CD4-positive, alpha-beta T cell (primary cell): ENCODE results near the gene CD300H. TPM values are rescaled to one million over a fixed set of nuclear protein-coding genes. Genes with fewer than 3 reads are reported as not detected.

Source experiments
- ATAC-seq: fragments of 200-7000 bp; cut with Tn5 transposase; one replicate; pipeline ENCODE4 v1.10.0; 2022; ENCODE audit warnings: mild to moderate bottlenecking; ENCODE audit not compliant: poor library complexity
- CTCF ChIA-PET: fragments of 350-600 bp; sonication (Branson Sonifier 250); formaldehyde crosslinking; loops from one replicate; lab custom pipeline; 2021; ENCODE audit warnings: antibody characterized with exemption, inconsistent platforms; lab: Charles Lee
- POLR2A ChIA-PET: fragments of 350-600 bp; sonication (Branson Sonifier 250); formaldehyde crosslinking; loops from one replicate; lab custom pipeline; 2021; ENCODE audit warnings: antibody characterized with exemption, inconsistent platforms; lab: Charles Lee
- DNase-seq, 14 experiments: peaks; one replicate each; pipeline ENCODE4 v3.0.0-alpha.2; 2013 to 2020; ENCODE audit warnings: mixed read lengths in 2 of 14
- H3K27ac ChIP-seq, 2 donors: one replicate each; pipeline versions ENCODE4 v1.5.1 to v1.7.0; 2013; ENCODE audit warnings: low read length in 2 of 2, low read depth in 1 of 2, mild to moderate bottlenecking in 1 of 2
- H3K27me3 ChIP-seq, 2 experiments: 1 replicate in 1 of 2; 2 replicates in 1 of 2; pipeline versions ENCODE4 v1.6.1 to v1.7.0; 2013; ENCODE audit warnings: low read length in 2 of 2, control low read depth in 1 of 2, mild to moderate bottlenecking in 1 of 2, moderate library complexity in 1 of 2; ENCODE audit not compliant: insufficient read depth in 2 of 2, control insufficient read depth in 1 of 2
- H3K36me3 ChIP-seq: one replicate; pipeline ENCODE4 v1.6.1; 2013; ENCODE audit warnings: low read length, control low read depth; ENCODE audit not compliant: insufficient read depth
- H3K4me1 ChIP-seq: one replicate; pipeline ENCODE4 v1.6.1; 2013; ENCODE audit warnings: low read length, control low read depth; ENCODE audit not compliant: insufficient read depth
- H3K4me3 ChIP-seq: one replicate; pipeline ENCODE4 v1.5.1; 2013; ENCODE audit warnings: mild to moderate bottlenecking, low read length, moderate library complexity
- H3K9me3 ChIP-seq, 2 experiments: 1 replicate in 1 of 2; 2 replicates in 1 of 2; pipeline versions ENCODE4 v1.6.1 to v1.7.0; 2013; ENCODE audit warnings: low read length in 2 of 2, mild to moderate bottlenecking in 2 of 2, control low read depth in 1 of 2, moderate library complexity in 1 of 2; ENCODE audit not compliant: control insufficient read depth in 1 of 2, insufficient read depth in 1 of 2
- H3K27ac Mint-ChIP-seq: one replicate; pipeline ENCODE4 v1.8.0; 2020; ENCODE audit warnings: mixed read lengths
- H3K27me3 Mint-ChIP-seq: one replicate; pipeline ENCODE4 v1.8.0; 2021; ENCODE audit warnings: mixed read lengths
- H3K36me3 Mint-ChIP-seq: one replicate; pipeline ENCODE4 v1.8.0; 2021; ENCODE audit warnings: low read depth, mixed read lengths
- H3K4me1 Mint-ChIP-seq: one replicate; pipeline ENCODE4 v1.8.0; 2021; ENCODE audit warnings: low read depth, mixed read lengths
- H3K4me3 Mint-ChIP-seq: one replicate; pipeline ENCODE4 v1.8.0; 2020; ENCODE audit warnings: mild to moderate bottlenecking, mixed read lengths
- H3K9me3 Mint-ChIP-seq: one replicate; pipeline ENCODE4 v1.8.0; 2020; ENCODE audit warnings: mixed read lengths
- intact Hi-C, 2 experiments: fragments of 100-400 bp; cut with DNase I in 1 of 2; cut with micrococcal nuclease in 1 of 2; formaldehyde crosslinking; loops; one replicate each; pipeline versions ENCODE4 v1.15.1 to v1.9.0; 2023 to 2025; cut with DNase I, micrococcal nuclease
- total RNA-seq, 174 experiments: library from RNA in 2 of 174; stranded (reverse) in 2 of 174; gene quantifications; one replicate each; pipeline ENCODE4 v1.2.3 and lab custom pipeline; 2021 to 2026
- TF ChIP-seq, protein P1 (sequence below): fragments of 200-600 bp; IDR thresholded peaks from one replicate; pipeline ENCODE4 v1.8.0; 2022; ENCODE audit warnings: antibody characterized with exemption, mild to moderate bottlenecking

CD300H gene
- total RNA-seq, 2 experiments from 2014 or later: not detected

- H3K27me3 ChIP-seq: no peaks in the 10 kb centered on the region
- peaks cover 4% of the 10 kb centered on the region for H3K4me1 ChIP-seq
- intact Hi-C loops: no loop called here
- no peaks in the 10 kb centered on the region for H3K9me3 ChIP-seq
- Mint-ChIP-seq H3K4me3 (no peak overlapping the region), H3K4me1 (peaks cover 36% of the 10 kb centered on the region), H3K9me3 (peaks cover 3% of the 10 kb centered on the region), H3K27ac (no peak overlapping the region), H3K36me3 (no peaks in the 10 kb centered on the region), H3K27me3 (no peaks in the 10 kb centered on the region)
- ATAC-seq: no peak
- no peak overlapping the region for H3K27ac ChIP-seq
- ChIA-PET CTCF (no interaction called here), POLR2A (no interaction called here)
- H3K4me3 ChIP-seq: no peak overlapping the region
- no peaks in the 10 kb centered on the region for H3K36me3 ChIP-seq
- TF ChIP-seq, protein P1, sequence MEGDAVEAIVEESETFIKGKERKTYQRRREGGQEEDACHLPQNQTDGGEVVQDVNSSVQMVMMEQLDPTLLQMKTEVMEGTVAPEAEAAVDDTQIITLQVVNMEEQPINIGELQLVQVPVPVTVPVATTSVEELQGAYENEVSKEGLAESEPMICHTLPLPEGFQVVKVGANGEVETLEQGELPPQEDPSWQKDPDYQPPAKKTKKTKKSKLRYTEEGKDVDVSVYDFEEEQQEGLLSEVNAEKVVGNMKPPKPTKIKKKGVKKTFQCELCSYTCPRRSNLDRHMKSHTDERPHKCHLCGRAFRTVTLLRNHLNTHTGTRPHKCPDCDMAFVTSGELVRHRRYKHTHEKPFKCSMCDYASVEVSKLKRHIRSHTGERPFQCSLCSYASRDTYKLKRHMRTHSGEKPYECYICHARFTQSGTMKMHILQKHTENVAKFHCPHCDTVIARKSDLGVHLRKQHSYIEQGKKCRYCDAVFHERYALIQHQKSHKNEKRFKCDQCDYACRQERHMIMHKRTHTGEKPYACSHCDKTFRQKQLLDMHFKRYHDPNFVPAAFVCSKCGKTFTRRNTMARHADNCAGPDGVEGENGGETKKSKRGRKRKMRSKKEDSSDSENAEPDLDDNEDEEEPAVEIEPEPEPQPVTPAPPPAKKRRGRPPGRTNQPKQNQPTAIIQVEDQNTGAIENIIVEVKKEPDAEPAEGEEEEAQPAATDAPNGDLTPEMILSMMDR: no peak
- no peak for DNase-seq
Measured at GRCh38 chr17:74554909-74555308, 12.4 kb downstream of the CD300H start.

DNA sequence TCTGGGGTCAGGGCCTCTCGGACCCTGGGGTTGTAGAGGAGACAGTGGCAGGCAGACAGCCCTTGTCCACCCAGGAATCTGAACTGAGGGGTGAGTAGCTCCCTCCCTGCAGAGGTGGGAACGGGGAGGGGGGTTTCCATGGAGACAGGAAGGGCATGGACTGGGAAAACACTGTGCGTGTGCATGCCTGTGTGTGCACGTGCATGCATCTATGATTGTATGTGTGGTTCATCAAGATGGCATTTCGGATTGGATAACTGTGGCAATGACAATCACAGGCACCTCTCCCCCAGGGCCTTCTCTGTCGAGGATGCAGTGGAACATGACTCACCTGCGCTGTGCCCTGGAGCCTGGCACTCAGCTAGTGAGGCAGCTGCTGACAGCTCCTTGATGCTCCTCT, 15.3 kb downstream of the CD300H start:
- no peaks in the 10 kb centered on the region for H3K36me3 Mint-ChIP-seq
- H3K4me3 Mint-ChIP-seq: no peak overlapping the region
- no peaks in the 10 kb centered on the region for H3K27me3 Mint-ChIP-seq
- TF ChIP-seq, protein P1: no peak
- Histone ChIP-seq H3K27ac (no peak overlapping the region), H3K4me3 (no peak overlapping the region), H3K9me3 (no peaks in the 10 kb centered on the region), H3K36me3 (no peaks in the 10 kb centered on the region), H3K27me3 (peaks cover 0 to 3% of the 10 kb centered on the region in 2 experiments), H3K4me1 (no peaks in the 10 kb centered on the region)
- intact Hi-C loops: no loop called here
- H3K27ac Mint-ChIP-seq: no peak overlapping the region
- no peak for DNase-seq
- CTCF ChIA-PET: no interaction called here
- no peaks in the 10 kb centered on the region for H3K9me3 Mint-ChIP-seq
- ATAC-seq: no peak
- POLR2A ChIA-PET: no interaction called here
- peaks cover 13% of the 10 kb centered on the region for H3K4me1 Mint-ChIP-seq

DNA sequence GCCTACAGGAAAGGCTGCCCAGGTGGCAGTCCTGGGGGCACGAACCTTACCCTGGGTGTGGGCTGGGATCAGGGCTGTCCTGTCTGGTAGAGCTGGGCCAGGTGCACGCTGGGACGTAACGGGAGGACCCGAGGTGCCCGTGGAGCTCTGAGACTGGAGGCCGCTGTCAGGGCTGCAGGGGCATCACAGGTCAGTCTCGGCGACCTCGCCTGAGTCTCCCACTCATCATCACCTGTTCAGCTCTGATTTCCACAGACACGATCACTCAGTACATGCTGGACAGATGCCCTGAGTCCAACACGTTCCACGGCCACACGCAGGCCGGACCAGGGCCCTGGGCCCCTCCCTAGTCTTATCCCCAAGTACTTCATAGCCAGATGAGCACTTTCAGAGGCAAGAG, 16.7 kb downstream of the CD300H start:
- peaks cover 5% of the 10 kb centered on the region for H3K4me1 Mint-ChIP-seq
- H3K27me3 Mint-ChIP-seq: no peaks in the 10 kb centered on the region
- no peak overlapping the region for H3K4me3 Mint-ChIP-seq
- no peaks in the 10 kb centered on the region for H3K9me3 Mint-ChIP-seq
- DNase-seq (no peak), ATAC-seq (no peak)
- Histone ChIP-seq H3K9me3 (no peaks in the 10 kb centered on the region), H3K4me1 (no peaks in the 10 kb centered on the region), H3K36me3 (no peaks in the 10 kb centered on the region), H3K27me3 (peaks cover 0 to 3% of the 10 kb centered on the region in 2 experiments), H3K4me3 (no peak overlapping the region), H3K27ac (no peak overlapping the region)
- ChIA-PET POLR2A (no interaction called here), CTCF (no interaction called here)
- H3K27ac Mint-ChIP-seq: no peak overlapping the region
- H3K36me3 Mint-ChIP-seq: no peaks in the 10 kb centered on the region
- intact Hi-C loops: no loop called here
- TF ChIP-seq, protein P1: no peak
